Measurements from ENCODE around the gene FLVCR2.

DNA sequence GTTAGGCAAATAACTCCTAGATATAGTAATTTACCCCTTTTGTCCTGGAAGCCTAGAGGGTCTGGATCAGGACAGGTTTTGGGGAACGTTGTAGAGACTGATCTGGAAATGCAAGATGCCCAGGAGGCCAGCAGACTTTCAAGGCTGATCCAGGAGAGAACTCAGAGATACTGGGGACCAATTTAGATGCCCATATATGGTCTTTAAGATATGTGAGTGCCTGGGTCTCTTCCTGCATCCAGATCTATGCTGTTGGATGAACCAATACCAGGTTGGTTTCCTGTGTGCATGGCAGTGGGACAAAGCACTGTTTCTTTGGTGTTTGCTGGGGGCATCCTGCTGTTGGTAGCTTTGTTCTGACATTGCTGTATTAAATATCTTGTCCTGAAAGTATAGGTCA lies 76.8 kb downstream of the FLVCR2 start:
- TF ChIP-seq POLR2A (IDR thresholded peaks at IDR 0.05) (no peak), CTCF (IDR thresholded peaks at IDR 0.05) (no peak)

Measured in body of pancreas (tissue), 4 donors.